ENCODE results near the gene SEL1L3.
A peak's percentile ranks its signal among the peaks of the same experiment; 100 is the strongest.
"Not testable (repeated sequence)": the region's sequence is repeated elsewhere in the genome, so short reads cannot be mapped to it uniquely, and the experiment has no call there.

Gene SEL1L3

DNA sequence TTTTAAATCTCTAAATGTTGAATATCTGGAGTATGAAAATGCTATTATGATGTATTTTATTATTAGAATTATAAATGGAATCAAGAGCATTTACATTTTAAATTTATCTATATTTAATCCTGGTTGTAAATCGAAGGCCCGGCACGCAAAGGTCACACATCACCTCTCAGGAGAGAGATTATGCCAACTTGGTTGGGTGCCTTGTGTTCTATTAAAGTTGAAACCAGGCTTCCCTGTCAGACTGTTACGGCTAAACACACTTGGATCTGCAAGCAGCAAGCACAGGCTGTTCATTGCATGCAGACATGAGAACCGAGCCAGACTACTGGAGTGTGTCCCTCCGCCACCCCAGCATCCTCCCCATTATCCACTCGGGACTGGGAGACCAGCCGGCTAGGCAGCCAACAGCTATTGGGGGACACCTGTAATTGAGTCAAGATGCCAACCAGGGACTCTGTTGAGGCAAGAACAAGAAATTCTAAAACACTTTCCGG is 16.4 kb upstream of the SEL1L3 start:
- DNase-seq: no peak

DNA sequence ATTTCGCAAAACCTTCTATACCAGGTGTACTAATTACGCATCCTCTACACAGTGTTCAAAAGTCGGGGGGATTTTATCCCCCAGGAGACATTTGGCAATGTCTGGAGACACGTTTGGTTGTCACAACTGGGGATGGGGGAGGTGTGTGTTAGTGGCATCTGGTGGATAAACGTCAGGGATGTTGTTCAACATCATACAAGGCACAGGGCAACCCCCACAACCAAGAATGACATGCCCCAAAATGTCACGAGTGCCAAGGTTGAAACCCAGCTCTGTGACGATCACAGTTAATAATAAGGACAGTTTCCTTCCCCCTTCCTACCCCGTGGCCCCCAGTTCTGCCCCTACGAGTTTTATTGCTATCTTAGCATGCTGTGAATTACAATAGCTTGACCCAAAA is 15.9 kb upstream of the SEL1L3 start:
- no peak for DNase-seq

DNA sequence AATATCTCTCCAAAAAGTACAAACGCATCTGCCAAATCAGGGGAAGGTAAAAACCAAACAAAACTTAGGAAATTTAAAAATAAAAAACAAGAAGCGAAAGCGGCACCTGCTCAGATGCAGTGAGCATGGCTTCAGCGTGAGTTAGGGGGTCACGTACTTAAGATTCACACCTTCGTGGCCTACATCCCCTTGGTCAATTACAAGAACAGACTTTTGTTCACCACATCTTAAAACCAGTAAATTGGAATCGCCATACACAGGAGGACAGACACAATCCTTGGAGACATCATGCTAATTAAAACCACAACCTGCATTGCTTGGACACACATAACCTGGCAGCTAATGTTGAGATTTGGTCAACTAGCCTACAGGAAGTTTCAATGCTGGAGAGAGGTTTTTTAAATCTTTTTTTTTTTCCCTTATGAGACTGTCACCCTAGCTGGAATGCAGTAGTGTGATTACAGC is 12.5 kb upstream of the SEL1L3 start:
- no peak for DNase-seq

DNA sequence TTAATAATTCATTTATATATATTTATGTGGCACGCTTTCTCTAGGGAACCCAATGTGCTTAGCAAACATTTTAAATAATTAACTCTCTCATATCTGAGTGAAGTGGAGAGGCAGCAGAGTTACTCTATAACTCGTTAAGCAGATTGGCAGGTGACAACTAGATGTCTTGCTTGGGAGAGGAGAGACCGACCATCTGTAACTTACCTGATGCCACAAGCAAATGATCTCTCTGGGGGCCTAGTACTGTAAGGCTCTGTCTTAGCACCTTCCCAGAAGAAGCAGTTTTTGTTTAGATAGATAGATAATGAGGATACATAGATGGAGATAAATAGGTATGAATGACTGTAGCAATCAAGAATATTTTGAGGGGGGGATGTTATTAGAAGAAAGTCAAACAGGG is 11.9 kb upstream of the SEL1L3 start:
- DNase-seq: no peak

GRCh38 chr4:25873632-25874129 is 10.9 kb upstream of the SEL1L3 start:
- no peak for DNase-seq

DNA sequence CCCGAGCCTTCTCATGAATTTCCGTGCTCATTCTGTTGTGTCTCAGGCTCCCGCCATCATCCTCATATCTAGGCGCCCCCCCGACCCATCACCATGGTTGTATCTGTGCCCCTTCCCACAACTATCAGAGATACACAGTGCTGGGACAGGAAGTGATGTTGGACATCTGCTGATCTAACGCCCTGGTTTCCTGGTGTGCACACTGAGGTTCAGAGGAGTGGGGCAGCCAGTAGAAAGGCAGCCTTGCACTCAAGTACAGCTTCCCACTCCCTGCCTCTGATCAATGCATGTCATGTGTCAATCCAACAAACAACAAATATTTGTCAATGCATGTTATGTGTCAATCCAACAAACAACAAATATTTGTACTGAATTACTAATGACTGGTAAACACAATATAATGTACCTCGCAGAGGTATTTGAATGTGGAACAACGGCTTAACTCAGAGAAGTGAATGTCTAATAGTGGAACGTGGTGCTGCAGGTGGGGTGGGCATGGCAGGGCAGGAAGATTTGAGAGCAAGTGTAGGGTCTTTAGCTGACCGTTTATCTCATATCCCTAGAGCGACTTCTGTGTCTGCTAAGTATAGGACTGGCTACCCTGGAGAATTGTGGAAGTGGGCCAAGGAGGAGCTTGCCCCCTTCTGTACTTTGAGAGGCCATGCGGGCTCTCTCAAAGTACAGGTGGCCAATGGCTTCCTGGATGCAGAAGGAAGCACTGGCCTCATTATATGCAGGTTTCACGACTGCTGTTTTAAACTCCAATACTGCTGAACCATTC is 10.3 kb upstream of the SEL1L3 start:
- no peak for DNase-seq

DNA sequence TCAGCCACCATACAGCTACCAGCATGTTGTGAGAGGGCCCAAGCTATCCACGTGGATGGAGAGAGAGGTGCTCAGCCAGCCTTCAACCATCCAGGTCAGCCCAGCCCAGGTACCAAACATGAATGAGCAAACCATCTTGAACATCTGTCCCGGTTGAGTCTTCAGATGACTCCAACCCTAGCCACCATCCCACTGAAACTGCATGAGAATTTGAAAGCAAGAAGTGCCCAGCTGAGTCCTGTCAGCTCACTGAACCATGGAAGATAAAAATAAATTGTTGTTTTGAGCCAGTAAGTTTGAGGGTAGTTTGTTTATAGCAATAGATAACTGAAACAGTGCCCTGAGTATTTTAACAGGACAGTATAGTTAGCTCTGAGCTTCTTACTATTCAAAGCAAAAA is 7.3 kb upstream of the SEL1L3 start:
- DNase-seq: no peak

DNA sequence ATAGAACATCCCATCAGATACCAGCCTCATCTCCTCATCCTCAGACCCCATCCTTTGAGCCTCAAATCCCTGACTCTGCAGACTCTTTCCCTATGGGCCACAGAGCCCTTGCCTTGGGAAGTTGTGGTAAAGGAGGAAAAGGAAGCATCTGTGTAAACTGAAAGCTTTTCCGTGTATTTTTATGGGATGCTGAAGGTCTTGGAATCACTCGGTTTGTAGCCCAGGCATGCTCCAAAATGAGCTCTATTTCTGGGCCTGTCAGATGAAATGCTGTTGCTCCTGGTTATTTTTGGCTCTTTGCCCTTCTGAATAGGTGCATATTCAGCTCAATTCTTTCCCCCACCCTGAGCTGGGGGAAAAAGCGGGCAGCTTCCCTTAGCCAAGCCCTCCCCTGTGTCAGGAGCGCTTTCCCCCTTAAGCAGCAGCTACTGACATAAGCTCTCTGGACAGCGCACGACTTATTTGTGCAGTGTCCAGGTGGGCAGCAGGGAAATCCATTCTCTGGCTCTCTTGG is 5.0 kb upstream of the SEL1L3 start:
- no peak for DNase-seq

DNA sequence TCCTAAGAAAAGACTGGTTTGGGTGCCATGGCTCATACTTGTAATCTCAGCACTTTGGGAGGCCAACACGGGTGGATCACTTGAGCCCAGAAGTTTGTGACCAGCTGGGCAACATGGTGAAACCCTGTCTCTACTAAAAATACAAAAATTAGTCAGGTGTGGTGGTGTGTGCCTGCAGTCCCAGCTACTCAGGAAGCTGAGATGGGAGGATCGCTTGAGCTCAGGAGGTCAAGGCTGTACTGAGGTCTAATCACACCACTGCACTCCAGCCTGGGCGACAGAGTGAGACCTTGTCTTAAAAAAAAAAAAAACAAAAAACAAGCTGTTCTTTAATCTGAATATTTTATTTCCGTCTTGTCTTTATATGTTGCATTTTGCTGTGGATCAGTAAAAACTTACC is 3.6 kb upstream of the SEL1L3 start:
- DNase-seq: not testable (repeated sequence)

DNA sequence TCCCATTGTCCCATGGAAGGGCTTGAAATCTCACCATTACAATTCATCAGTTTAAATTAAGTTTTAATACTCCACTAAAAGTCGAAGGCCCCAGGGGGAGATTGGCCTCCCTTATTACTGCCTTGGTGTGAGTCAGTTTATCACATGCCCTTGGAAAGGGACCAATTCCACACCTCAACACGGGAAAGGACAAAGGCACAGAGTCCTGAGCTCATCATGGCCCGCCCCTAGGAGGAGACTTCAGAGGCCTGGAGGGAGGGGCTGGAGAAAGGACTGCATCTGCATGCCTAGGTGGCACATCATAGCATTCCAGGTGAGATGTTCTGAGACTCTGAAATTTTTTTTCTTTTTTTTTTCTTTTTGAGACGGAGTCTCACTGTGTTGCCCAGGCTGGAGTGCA is 2.8 kb upstream of the SEL1L3 start:
- no peak for DNase-seq

DNA sequence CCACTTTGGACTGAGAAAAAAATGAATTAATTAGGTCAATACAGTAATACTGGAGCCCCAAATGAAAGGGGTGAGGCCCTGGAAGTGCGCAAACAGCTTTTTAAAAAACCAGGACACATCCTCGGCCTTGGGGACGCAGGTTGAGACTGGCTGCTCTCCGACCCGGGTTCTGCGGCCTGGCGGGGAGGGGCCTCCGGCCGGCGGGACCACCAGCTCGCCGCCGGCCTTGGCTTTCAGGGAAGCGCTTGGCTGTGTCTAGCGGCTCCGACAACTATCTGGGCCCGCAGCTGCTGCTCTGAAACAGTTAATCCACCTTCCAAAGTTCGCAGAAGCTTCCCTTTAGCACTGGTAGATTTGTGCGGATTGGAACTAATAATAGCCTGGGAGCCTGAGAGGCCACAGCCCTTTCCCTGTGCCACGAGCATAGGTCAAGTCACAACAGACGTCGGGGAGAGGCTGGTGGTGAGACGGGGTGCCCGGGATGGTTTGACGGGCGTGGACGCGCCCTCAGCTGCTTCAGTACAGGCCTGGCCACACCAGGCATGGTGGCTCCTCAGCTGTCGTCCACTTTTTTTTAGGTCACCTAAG is 1.1 kb upstream of the SEL1L3 start:
- DNase-seq: no peak

DNA sequence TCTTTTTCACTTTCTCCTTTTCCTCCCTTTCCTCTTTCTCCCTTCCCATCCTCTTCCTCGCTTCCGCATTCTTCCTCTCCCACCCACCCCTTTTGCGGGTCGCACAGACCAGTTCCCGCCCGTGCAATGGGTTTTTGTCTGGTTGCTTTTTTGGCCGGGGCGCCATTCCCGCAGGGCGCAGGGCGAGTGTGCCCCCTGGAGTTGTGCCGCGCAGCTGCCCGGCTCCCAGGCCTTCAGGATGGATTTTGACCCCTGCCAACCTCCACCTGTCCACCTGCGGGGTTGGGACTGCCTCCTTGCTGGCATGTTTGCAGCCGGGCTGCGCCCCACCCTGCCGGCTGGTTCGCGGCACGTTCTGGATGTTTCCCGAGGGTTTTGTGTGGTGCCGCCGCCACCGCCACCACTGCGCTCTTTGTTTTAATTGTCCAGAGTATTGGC is 578 bp upstream of the SEL1L3 start:
- peak; percentile 68 for DNase-seq

- peak; percentile 72 for DNase-seq
These were observed 807 bp downstream of the SEL1L3 start for GRCh38 chr4:25861951-25862410.

DNA sequence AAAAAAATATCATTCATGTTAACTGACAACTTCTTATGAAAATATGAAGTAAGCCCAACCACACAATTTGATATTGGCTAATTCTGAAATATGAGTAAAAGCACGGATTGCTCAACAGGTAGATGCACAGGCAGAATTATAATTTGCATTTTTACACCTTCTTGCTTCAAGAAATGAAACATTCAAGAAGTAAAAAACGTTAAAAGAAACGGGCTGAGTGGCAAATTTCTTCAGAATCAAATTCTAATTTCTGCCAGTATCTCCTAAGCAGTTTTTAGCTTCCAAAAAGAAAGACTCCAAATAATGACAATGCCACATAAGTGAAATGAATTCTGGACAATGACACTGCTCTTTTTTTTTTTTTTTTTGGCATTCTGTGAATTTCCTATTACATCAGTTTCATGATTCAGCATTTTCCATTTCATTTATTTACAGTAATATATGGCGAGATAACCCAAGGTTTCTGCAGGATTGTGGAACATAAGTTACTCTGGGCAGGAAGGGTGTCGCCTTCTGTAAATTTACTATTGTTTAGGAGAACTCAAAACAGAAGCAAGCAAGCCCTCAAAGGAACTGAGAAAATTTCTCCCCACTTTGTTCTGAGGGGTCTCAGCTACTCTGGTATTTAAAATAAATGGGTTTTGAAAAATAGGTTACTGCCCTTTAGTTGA is 1.4 kb downstream of the SEL1L3 start:
- DNase-seq: no peak

- DNase-seq: no peak
These were observed 2.1 kb downstream of the SEL1L3 start for GRCh38 chr4:25860586-25861279.

DNA sequence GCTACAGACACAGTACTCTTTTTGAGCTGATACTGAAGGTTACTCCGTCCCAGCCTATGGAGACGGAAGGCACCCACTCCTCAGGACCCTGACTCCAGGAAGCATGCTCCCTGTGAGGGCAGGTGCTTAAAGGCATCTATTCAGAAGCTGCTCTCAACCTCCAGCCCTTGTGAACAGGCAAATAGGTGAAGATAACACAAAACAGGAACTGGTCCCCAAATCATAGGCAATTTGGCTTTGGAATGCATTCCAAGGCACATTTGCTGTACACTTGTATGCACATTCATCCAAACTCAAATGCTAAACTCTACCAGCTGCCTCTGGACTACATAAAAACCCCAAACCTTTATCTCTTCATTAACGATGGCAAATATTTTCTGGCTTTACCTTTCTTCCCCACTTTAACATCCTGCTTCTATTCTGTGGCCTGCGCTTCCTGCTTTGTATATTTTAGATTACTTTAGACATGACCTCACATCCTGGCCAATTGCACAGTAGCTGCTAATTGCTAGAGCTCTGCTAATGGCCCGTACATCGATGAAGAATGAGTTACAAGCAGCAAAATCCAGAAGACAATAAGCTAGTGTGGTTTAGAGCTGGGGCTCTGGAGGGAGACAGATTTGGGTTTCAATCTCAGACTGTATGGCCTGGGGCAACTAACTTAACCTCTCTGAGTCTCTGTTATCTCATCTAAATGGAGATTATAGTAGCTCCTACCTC is 3.2 kb downstream of the SEL1L3 start:
- DNase-seq: peak; percentile 69

- DNase-seq: no peak
These were observed 4.9 kb downstream of the SEL1L3 start for GRCh38 chr4:25857851-25858400.

DNA sequence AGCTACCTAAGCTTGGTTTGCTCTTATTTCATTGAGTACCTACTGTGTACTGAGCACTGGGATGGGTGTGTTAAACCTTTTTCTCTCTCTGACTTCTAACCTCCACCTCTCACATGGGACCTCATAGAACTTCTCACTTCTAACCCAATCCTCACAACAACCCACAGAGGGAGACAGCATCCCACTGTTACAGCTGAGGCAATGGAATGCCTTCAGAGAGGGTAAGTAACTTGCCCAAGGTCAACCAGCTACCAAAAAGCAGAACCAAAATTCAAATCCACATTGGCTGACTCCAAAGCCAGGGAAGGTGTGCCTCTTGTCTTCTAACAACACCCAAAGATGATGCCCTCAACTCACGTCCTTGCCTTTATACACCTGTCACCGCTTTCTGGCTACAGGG is 5.4 kb downstream of the SEL1L3 start:
- no peak for DNase-seq

DNA sequence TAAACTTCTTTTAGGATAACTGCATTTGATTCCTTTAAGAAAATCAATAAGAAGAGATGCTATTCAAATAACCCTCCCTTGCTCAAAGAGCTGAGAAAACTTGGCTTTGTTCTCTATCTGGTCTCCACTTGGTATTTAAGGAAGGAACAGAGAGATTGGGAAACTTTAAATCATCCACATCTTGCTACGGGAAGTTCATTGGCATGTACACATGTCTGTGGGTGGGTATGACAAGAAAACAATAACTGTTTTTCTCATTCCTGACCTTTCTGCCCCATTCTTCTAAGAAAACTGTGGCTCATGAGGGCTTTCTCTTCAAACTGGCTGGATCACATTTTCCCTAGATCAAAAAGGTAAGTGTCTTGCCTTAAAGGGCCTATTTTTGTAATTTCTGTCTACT is 6.0 kb downstream of the SEL1L3 start:
- DNase-seq: no peak

DNA sequence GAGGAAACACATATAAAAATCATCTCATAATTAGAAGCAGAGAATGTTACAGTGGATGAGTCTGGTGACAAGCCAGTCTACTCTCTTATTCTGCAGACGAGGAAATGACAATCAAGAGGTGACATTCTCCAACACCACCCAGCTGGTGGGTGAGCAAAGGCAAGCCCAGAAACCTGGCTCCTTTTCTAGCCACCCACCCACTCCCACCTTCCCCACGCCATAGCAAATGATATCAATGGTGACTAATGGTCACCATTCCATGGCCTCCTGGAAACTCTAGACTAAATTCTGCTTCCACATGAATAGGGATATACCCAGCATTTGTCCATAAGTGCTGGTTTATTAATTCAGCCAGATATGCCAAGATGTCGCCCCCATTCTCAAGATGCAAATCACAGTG is 10.7 kb downstream of the SEL1L3 start:
- DNase-seq: no peak

DNA sequence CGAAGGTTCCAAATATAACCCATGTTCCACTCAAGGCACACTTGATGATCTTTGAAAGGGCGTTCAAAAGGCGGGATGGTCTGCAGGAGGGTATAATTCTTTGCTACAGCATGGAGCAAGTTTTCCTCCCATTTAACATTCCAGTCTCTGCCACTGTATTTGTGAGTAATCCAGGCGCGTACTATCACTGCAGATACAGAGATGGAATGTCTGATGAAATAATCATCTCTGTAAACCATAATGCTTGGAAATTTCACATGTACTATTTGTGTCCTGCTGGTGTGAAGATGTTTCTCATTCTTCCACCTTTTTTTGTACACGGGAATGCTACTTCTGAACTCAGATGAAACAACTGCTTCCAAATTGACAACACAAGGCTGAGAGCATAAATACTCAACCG is 15.5 kb downstream of the SEL1L3 start:
- no peak for DNase-seq
